H9 (cell line): ENCODE data around the gene TESK2. TPM values are rescaled to one million over a fixed set of nuclear protein-coding genes. Genes with fewer than 3 reads are reported as not detected.

Source experiments
- DNase-seq: peaks from one replicate; pipeline ENCODE4 v3.0.0-alpha.2; 2017
- H2AFZ ChIP-seq: one replicate; pipeline ENCODE4 v1.6.1; 2013; ENCODE audit warnings: mild to moderate bottlenecking, low read length, control low read depth, moderate library complexity
- H2AK5ac ChIP-seq: 2 replicates; pipeline ENCODE4 v1.6.1; 2013; ENCODE audit warnings: low read length, control low read depth, mixed read lengths; ENCODE audit not compliant: insufficient read length
- H2BK120ac ChIP-seq: one replicate; pipeline ENCODE4 v1.6.1; 2013; ENCODE audit warnings: low read depth, mild to moderate bottlenecking, low read length, control low read depth, inconsistent platforms; ENCODE audit not compliant: poor library complexity, severe bottlenecking
- H2BK12ac ChIP-seq: 2 replicates; pipeline ENCODE4 v1.6.1; 2013; ENCODE audit warnings: low read length, control low read depth, mixed read lengths, low read depth; ENCODE audit not compliant: insufficient read length
- H2BK15ac ChIP-seq: 2 replicates; pipeline ENCODE4 v1.6.1; 2013; ENCODE audit warnings: low read depth, low read length, control low read depth
- H2BK20ac ChIP-seq: one replicate; pipeline ENCODE4 v1.6.1; 2013; ENCODE audit warnings: low read depth, mild to moderate bottlenecking, low read length, control low read depth, inconsistent platforms; ENCODE audit not compliant: poor library complexity, severe bottlenecking
- H2BK5ac ChIP-seq: 2 replicates; pipeline ENCODE4 v1.6.1; 2013; ENCODE audit warnings: low read length, control low read depth, mixed read lengths; ENCODE audit not compliant: insufficient read length
- H3K14ac ChIP-seq: 2 replicates; pipeline ENCODE4 v1.6.1; 2013; ENCODE audit warnings: low read length, control low read depth; ENCODE audit not compliant: insufficient read depth
- H3K18ac ChIP-seq: 2 replicates; pipeline ENCODE4 v1.6.1; 2013; ENCODE audit warnings: low read depth, mild to moderate bottlenecking, mixed read lengths, low read length, control low read depth; ENCODE audit not compliant: insufficient read length
- H3K23ac ChIP-seq: 2 replicates; pipeline ENCODE4 v1.6.1; 2013; ENCODE audit warnings: low read length, control low read depth, mixed read lengths, low read depth; ENCODE audit not compliant: insufficient read length
- H3K23me2 ChIP-seq: 2 replicates; pipeline ENCODE4 v1.6.1; 2013; ENCODE audit warnings: low read depth, mild to moderate bottlenecking, mixed read lengths, low read length, control low read depth; ENCODE audit not compliant: insufficient read length, poor library complexity, severe bottlenecking
- H3K27ac ChIP-seq: 2 replicates; pipeline ENCODE4 v1.5.1; 2013; ENCODE audit warnings: low read length, control low read depth, mixed read lengths, low read depth; ENCODE audit not compliant: insufficient read length
- H3K27me3 ChIP-seq: 2 replicates; pipeline ENCODE4 v1.6.1; 2013; ENCODE audit warnings: low read length, control low read depth, inconsistent platforms; ENCODE audit not compliant: insufficient read depth
- H3K4ac ChIP-seq: 2 replicates; pipeline ENCODE4 v1.6.1; 2013; ENCODE audit warnings: low read depth, mild to moderate bottlenecking, control low read depth, inconsistent platforms, low read length, moderate library complexity
- H3K4me1 ChIP-seq: 2 replicates; pipeline ENCODE4 v1.6.1; 2013; ENCODE audit warnings: low read length, control low read depth, inconsistent platforms; ENCODE audit not compliant: insufficient read depth
- H3K4me2 ChIP-seq: 2 replicates; pipeline ENCODE4 v1.6.1; 2013; ENCODE audit warnings: low read length, control low read depth, mixed read lengths; ENCODE audit not compliant: insufficient read length, insufficient read depth
- H3K56ac ChIP-seq: 2 replicates; pipeline ENCODE4 v1.6.1; 2013; ENCODE audit warnings: low read depth, mild to moderate bottlenecking, mixed read lengths, low read length, control low read depth; ENCODE audit not compliant: insufficient read length
- H3K79me1 ChIP-seq: 2 replicates; pipeline ENCODE4 v1.6.1; 2013; ENCODE audit warnings: low read depth, mild to moderate bottlenecking, moderate library complexity, low read length, control low read depth, inconsistent platforms; ENCODE audit not compliant: insufficient read depth, poor library complexity, severe bottlenecking
- H3K79me2 ChIP-seq: 2 replicates; pipeline ENCODE4 v1.6.1; 2013; ENCODE audit warnings: low read length, control low read depth, inconsistent platforms; ENCODE audit not compliant: insufficient read depth
- H3K9ac ChIP-seq: 2 replicates; pipeline ENCODE4 v1.6.1; 2013; ENCODE audit warnings: low read length, control low read depth, mixed read lengths; ENCODE audit not compliant: insufficient read length; ENCODE audit errors: extremely low read depth
- H3K9me3 ChIP-seq: one replicate; pipeline ENCODE4 v1.6.1; 2013; ENCODE audit warnings: low read depth, low read length, inconsistent platforms; ENCODE audit not compliant: control insufficient read depth
- H3T11ph ChIP-seq: one replicate; pipeline ENCODE4 v1.6.1; 2013; ENCODE audit warnings: mild to moderate bottlenecking, low read length, control low read depth, inconsistent platforms
- H4K20me1 ChIP-seq: one replicate; pipeline ENCODE4 v1.6.1; 2013; ENCODE audit not compliant: control insufficient read depth, insufficient read length, insufficient read depth
- H4K5ac ChIP-seq: 2 replicates; pipeline ENCODE4 v1.6.1; 2013; ENCODE audit warnings: low read depth, mild to moderate bottlenecking, mixed read lengths, low read length, control low read depth; ENCODE audit not compliant: insufficient read length
- H4K8ac ChIP-seq: replicated peaks from 2 replicates; pipeline ENCODE4 v1.6.1; 2013; ENCODE audit warnings: low read length, control low read depth, mixed read lengths, low read depth; ENCODE audit not compliant: insufficient read length
- H4K91ac ChIP-seq: 2 replicates; pipeline ENCODE4 v1.6.1; 2013; ENCODE audit warnings: low read depth, mild to moderate bottlenecking, moderate library complexity, mixed read lengths, low read length, control low read depth; ENCODE audit not compliant: insufficient read length
- H3K27ac Mint-ChIP-seq, 3 experiments: 2 replicates in 2 of 3; 3 replicates in 1 of 3; pipeline ENCODE4 v1.8.0; 2020 to 2021; ENCODE audit warnings: mixed read lengths in 3 of 3, mild to moderate bottlenecking in 1 of 3, moderate library complexity in 1 of 3
- H3K27me3 Mint-ChIP-seq: 2 replicates; pipeline ENCODE4 v1.8.0; 2021; ENCODE audit warnings: low read depth, mild to moderate bottlenecking, moderate library complexity, mixed read lengths
- H3K36me3 Mint-ChIP-seq, 3 experiments: 2 replicates in 2 of 3; 3 replicates in 1 of 3; pipeline ENCODE4 v1.8.0; 2020 to 2021; ENCODE audit warnings: low read depth in 3 of 3, mixed read lengths in 3 of 3; ENCODE audit not compliant: insufficient read depth in 1 of 3
- H3K4me1 Mint-ChIP-seq, 2 experiments: 2 replicates each; pipeline ENCODE4 v1.8.0; 2020; ENCODE audit warnings: mixed read lengths in 2 of 2
- H3K4me3 Mint-ChIP-seq, 2 experiments: 2 replicates in 1 of 2; 3 replicates in 1 of 2; pipeline ENCODE4 v1.8.0; 2020 to 2021; ENCODE audit warnings: mild to moderate bottlenecking in 2 of 2, mixed read lengths in 2 of 2, moderate library complexity in 1 of 2
- H3K9me3 Mint-ChIP-seq, 2 experiments: 2 replicates in 1 of 2; 3 replicates in 1 of 2; pipeline ENCODE4 v1.8.0; 2020; ENCODE audit warnings: mild to moderate bottlenecking in 2 of 2, mixed read lengths in 2 of 2, moderate library complexity in 1 of 2
- CTCF ChIP-seq: fragments of 200-600 bp; sonication (generic); conservative IDR thresholded peaks from 3 replicates; pipeline ENCODE4 v1.8.0; 2021; ENCODE audit warnings: antibody characterized with exemption, mild to moderate bottlenecking
- WGBS: extraction: QIAGEN DNeasy Blood & Tissue Kit; methylation state at CpG from one replicate; pipeline ENCODE4 v1.1.7; 2013; ENCODE audit warnings: missing lambda C conversion rate, low lambda C conversion rate, mixed read lengths; ENCODE audit not compliant: insufficient read length; ENCODE audit errors: extremely low coverage; 5-methylcytosine and 5-hydroxymethylcytosine counted together
- total RNA-seq: library from RNA; stranded (reverse); gene quantifications from 2 replicates; pipeline ENCODE4 v1.2.1, GENCODE V29; 2021

TESK2 gene
- total RNA-seq, 1 experiment from 2014 or later = 7.2 TPM

- H3K36me3 Mint-ChIP-seq = peaks cover 61 to 78% (median 64%) of the 10 kb centered on the region in 3 experiments; a peak in 6 of 7 replicates
Observed at GRCh38 chr1:45516465-45516864, 25.5 kb upstream of the TESK2 start.

More at GRCh38 chr1:45516465-45516864, 25.5 kb upstream of the TESK2 start:
- Histone ChIP-seq H2BK12ac (no peak overlapping the region), H3K79me2 (peaks cover 27% of the 10 kb centered on the region; the same call in 1 of the 2 replicates), H3K4me1 (peaks cover 4% of the 10 kb centered on the region), H2BK120ac (no peak overlapping the region), H2AK5ac (no peak overlapping the region), H4K91ac (no peak overlapping the region), H3K18ac (no peak overlapping the region), H3K23ac (no peak overlapping the region), H3T11ph (no peak overlapping the region), H3K27me3 (no peaks in the 10 kb centered on the region), H2BK15ac (no peak overlapping the region), H2BK5ac (no peak overlapping the region), H3K79me1 (peaks cover 3% of the 10 kb centered on the region), H3K14ac (no peak overlapping the region), H3K9me3 (no peaks in the 10 kb centered on the region), H3K4me2 (no peak overlapping the region), H3K23me2 (no peaks in the 10 kb centered on the region), H2AFZ (no peak overlapping the region), H4K20me1 (no peaks in the 10 kb centered on the region), H3K56ac (no peak overlapping the region), H3K4ac (no peak overlapping the region), H3K27ac (no peak overlapping the region), H2BK20ac (no peak overlapping the region), H4K5ac (no peak overlapping the region), H4K8ac (no peak overlapping the region), H3K9ac (no peak overlapping the region)
- no peaks in the 10 kb centered on the region for H3K27me3 Mint-ChIP-seq
- peaks cover 8 to 12% of the 10 kb centered on the region in 2 experiments for H3K4me1 Mint-ChIP-seq
- no peak for DNase-seq
- WGBS = no CpG with 5 or more reads among the region's 4 CpGs
- H3K27ac Mint-ChIP-seq = peak overlapping the region in 2 of 3 experiments; percentile 63 to 68; a peak in 3 of 7 replicates
- no peaks in the 10 kb centered on the region; a peak in 2 of 5 replicates for H3K9me3 Mint-ChIP-seq
- no peak overlapping the region; a peak in 1 of 5 replicates for H3K4me3 Mint-ChIP-seq
- TF ChIP-seq CTCF = no peak
